GM18909 (cell line): ENCODE results near the gene FAM184B.

Experiments
- ATAC-seq: cut with Tn5 transposase; IDR thresholded peaks from one replicate; pipeline ENCODE4 v1.9.1; 2021; ENCODE audit warnings: mild to moderate bottlenecking; ENCODE audit not compliant: unreplicated experiment, poor library complexity

FAM184B gene

GRCh38 chr4:17781300-17782287 lies at the start of gene FAM184B:
Gene FAM184B, minus strand, starts transcription at chr4:17781621. Its CDS starts 322 bp downstream, at chr4:17781299.
- ATAC-seq: no peak

DNA sequence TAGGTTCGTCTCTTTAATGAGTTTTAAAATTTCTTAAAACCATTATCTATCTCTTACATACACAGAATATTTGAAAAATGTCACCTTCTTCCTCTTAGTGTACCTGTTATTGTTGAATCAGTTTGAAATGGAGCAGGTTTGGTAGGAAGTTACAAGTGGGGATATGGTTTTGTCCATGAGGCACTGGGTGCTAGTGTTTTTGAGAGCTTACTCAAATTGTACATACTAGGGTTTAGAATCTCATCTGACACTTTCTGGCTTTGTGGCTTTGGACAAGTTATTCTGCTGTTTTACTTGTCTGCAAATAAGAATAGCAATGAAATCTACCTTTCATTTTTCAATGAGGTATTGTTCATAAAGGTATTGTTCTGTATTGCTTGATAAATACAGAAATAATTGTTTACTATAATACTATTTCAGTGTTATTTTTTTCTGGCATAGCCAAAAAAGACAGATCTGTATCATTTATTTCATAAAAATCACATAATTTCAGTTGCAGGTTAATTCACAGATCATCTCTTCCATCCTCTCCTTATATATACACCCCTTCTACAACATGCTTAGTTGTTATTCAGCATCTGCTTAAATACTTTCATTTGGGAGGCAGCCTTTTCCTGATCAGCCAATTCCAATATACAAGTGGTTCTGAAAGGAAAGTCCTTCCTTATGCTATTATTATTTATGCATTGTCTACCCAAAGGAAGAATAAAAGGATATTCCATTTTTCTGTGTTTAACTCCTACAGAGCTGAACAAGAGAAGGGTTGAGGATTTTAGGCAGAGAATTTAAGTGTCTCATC lies 42.6 kb upstream of the FAM184B start:
- ATAC-seq: no peak

GRCh38 chr4:17817027-17817426 lies 35.6 kb upstream of the FAM184B start:
- peak; percentile 88 for ATAC-seq

GRCh38 chr4:17816142-17816541 lies 34.7 kb upstream of the FAM184B start:
- no peak for ATAC-seq

DNA sequence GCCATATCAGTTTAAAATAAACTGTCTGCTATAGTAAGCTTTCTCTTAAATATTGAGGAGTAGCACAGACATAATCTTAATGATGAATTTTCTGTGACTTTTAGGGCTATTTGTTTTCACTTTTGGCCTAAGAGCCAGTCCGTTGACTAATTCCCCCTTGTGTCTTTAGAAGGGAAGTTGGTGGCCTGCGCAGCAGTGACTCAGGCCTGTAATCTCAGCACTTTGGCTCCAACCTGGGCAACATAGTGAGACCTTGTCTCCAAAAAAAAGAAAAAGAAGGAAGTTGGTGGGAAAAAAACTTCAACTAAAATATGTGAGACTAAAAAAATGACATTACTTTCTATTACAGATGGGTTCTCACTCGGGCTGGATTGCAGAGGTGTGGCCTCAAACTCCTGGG lies 32.7 kb upstream of the FAM184B start:
- ATAC-seq: no peak

- no peak for ATAC-seq
These were observed 31.4 kb upstream of the FAM184B start for GRCh38 chr4:17812801-17813200.

- no peak for ATAC-seq
These were observed 30.7 kb upstream of the FAM184B start for GRCh38 chr4:17812125-17812524.

- peak; percentile 30 for ATAC-seq
These were observed 29.7 kb upstream of the FAM184B start for GRCh38 chr4:17811078-17811603.

DNA sequence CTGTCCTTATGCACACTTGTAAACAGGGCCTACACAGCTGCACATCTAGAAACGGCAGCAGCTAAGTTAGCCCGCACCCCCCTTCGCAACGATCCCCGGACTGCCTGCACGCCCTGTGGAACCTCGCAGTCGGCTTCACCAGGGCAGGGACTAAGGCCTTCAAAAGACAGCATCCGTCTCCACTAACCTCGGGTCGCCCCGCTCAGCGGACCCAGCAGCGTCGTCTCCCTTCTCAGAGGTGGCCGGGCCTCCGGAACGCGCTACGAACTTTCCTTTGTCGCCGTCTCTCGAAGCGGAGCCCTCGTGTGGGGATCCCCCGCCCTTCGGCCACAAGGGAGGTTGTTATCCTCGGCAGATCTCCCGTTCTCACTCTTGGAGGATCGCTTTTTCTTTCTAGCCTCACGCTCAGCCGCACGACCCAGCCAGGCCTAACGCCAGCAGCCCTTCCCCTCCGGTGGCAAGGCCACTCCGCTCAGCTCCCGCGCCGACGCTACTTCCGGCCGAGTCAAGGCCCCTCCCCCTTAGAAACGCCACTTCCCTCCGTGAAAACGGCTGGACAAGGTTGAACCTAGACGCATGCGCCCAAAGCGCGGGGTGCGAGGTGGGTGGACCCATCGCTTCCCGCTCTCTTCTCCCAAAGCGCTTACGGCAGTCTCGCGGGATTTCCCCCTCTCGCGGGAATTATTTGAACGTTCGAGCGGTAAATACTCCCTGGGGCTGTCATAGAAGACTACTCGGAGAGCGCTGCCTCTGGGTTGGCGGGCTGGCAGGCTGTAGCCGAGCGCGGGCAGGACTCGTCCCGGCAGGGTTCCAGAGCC lies 29.0 kb upstream of the FAM184B start, which contains the start of the genes DCAF16 and NCAPG:
Gene DCAF16, minus strand, starts transcription at position 498 of the 818 bp plus-strand sequence. CDS start 6,616 bp downstream, outside the sequence.
Gene NCAPG, plus strand, starts transcription at position 720 of the 818 bp plus-strand sequence. CDS start 99 bp downstream, outside the sequence.
- ATAC-seq: peak; percentile 93

DNA sequence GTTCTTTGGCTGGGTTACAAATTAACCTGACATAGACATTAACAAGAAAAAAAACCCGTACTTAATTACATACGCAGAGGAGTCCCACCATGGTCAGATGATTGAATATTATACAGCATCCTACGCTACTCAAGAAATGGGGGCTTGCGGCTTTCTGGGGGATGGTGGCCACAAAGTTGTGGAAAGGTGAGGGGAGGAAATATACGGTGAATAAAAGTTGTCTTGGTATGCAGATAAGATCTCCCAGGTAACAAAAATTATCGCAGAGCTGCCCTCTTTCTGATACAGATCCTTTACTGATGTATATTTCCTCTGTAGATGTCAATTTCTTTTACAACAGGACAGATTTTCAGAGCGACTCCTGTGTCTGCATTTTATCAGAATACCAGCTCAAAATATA lies 28.2 kb upstream of the FAM184B start:
- ATAC-seq: no peak

DNA sequence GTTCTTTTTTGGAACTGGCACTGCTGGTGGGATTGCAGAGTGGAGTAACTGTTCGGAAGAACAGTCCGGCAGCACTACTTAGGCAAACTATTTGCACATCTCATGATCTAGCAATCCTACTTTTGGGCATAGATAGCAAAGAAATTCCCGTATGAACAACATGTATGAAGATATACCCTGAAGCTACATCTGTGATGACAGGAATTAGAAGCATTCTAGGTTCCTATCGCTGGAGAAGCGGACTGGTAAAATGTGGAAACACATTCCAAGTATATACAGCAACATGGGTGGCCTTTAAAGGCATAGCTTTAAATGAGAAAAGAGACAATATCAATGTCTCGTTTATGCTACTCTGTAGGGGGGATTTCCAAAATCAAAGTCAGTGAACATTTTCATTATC lies 26.0 kb upstream of the FAM184B start:
- no peak for ATAC-seq

DNA sequence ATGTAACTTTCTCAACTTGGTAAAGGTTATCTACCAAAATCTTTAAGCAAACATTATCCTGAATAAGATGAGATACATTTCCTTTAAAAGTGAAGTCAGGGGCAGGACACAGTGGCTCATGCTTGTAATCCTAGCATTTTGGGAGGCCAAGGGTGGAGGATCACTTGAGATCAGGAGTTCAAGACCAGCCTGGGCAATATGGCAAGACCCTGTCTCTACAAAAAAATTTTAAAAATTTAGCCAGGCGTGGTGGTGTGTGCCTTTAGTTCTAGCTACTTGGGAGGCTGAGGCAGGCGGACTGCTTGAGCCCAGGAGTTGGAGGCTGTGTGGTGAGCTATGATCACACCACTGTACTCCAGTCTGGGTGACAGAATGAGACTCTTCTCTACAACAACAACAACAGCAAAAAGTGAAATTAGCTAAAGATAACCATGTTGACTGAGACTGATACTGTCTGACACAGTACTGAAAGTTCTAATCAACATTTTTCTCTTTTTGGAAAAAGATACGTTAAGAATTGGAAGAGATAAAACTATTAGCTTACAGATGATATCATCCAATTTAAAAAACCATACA lies 24.2 kb upstream of the FAM184B start:
- no peak for ATAC-seq

- no peak for ATAC-seq
These were observed 16.4 kb upstream of the FAM184B start for GRCh38 chr4:17797808-17798207.

GRCh38 chr4:17794730-17795129 lies 13.3 kb upstream of the FAM184B start:
- ATAC-seq: no peak

DNA sequence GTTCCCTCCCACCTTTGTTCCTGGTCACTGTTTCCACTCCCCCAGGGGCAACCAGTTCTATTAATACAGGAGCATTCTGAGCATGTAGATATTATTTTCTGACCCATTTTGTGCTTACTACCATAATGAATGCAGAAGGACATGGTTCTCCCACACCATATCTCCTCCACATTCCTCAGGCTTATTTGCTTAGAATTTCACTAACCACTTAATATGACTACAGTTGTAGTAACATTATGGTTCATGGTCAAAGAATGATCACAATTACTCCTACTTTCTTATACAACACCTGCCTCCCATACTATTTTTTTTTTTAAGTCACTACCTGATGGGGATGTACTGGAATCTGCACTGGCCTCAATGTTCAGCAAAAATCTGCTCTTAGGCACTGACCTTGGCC lies 7.5 kb upstream of the FAM184B start:
- ATAC-seq: no peak

- no peak for ATAC-seq
These were observed 5.9 kb upstream of the FAM184B start for GRCh38 chr4:17787315-17787714.

- peak; percentile 47 for ATAC-seq
These were observed 5.1 kb upstream of the FAM184B start for GRCh38 chr4:17786567-17786966.

DNA sequence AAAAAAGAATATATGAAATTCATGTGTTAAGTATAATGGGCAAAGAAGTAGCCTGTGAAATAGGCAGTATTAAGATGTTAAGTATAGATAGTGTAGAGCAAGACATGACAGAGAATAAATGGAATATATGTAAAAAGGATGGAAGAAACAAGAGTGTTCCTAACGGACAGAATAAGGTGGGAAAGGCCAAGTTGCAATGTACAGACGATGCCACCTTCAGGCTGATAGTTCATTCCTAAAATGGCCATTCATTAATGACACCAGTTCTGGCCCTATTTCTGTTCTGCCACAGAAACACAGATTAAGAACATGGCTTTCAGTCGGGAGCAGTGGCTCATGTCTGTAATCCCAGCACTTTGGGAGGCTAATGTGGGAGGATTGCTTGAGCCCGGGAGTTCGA lies 4.4 kb upstream of the FAM184B start:
- ATAC-seq: no peak

DNA sequence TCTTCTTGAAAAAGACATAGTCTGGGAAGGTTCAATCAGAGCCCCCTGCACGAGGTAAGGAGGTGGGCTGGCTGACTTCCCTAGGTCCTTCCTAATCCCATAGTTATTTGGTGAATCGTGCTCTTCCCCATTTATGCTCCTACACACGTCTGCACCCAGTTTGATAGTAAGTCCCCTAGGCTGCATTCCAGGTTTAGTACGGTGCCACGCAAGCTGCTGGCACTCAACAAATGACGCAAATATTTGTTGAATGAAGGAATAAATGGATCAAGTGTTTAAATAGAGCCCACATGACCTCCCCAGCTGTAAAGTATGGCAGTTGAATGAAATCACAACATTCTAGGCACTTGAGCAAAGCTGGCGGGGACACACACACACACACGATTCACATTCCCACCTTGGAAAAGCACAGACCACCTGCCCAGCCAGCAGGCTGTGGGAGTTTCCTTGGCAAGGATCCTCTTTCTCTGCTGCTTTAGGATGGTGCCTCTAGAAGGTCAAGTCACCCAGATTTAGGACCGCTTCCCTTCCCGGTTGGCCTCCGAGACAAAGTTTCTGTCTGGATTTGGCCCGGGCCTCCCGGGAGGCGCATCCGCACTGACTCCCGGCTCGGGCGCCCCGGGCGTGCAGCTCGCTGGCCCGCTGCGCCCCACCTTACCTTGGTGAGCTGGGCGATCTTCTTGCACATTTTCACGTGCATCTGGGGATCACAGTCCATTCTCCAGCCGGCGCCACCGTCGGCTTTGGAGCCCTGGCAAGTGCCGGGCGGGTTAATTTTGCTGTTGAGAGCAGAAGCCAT lies 721 bp downstream of the FAM184B start:
- ATAC-seq: no peak
